ENCODE data around the gene TLR7.
A peak's percentile ranks its signal among the peaks of the same experiment; 100 is the strongest.

- TF ChIP-seq TFCP2L1 (CRISPR knock-in tag; IDR thresholded peaks at IDR 0.05) (no peak), CBX8 (IDR thresholded peaks at IDR 0.05) (no peak), CTCF (IDR thresholded peaks at IDR 0.05) (no peak), ZFP36 (IDR thresholded peaks at IDR 0.05; ENCODE audit: borderline replicate concordance, partially characterized antibody) (peak; percentile 66), SMC3 (IDR thresholded peaks at IDR 0.05) (no peak), ZC3H11A (IDR thresholded peaks at IDR 0.05) (no peak), REST (IDR thresholded peaks at IDR 0.05) (no peak), POLR2A (IDR thresholded peaks at IDR 0.05; ENCODE audit: low read length) (no peak)
These were observed 70.1 kb downstream of the TLR7 start for GRCh38 chrX:12936947-12937346.

Measured in A549 (cell line).